Panc1 (cell line): ENCODE data around the gene SLC2A4. TPM values are rescaled to one million over a fixed set of nuclear protein-coding genes. Genes with fewer than 3 reads are reported as not detected.

Experiments
- ATAC-seq: fragments of 200-7000 bp; cut with Tn5 transposase; 2 replicates; pipeline ENCODE4 v1.9.1; 2020; ENCODE audit warnings: mild to moderate bottlenecking, moderate library complexity
- BruUV-seq: library from RNA; stranded (reverse); fragments of 400-500 nt; replicated peaks from 2 replicates; lab custom pipeline; 2021; lab: Mats Ljungman, UMichigan
- CTCF ChIA-PET: fragments of 300-600 bp; sonication (Branson Sonifier 250); formaldehyde crosslinking; loops from one replicate; lab custom pipeline; 2022; ENCODE audit warnings: antibody characterized with exemption; lab: Charles Lee
- POLR2A ChIA-PET: fragments of 300-600 bp; sonication (Branson Sonifier 250); formaldehyde crosslinking; loops from one replicate; lab custom pipeline; 2022; ENCODE audit warnings: antibody characterized with exemption; lab: Charles Lee
- DNase-seq: peaks from one replicate; pipeline ENCODE4 v3.0.0-alpha.2; 2010; ENCODE audit warnings: low read depth, low spot score
- H3K27ac ChIP-seq: 2 replicates; pipeline ENCODE4 v1.5.1; 2011; ENCODE audit warnings: mild to moderate bottlenecking, low read length, inconsistent platforms
- H3K27me3 ChIP-seq: fragments of 200-500 bp; sonication (Bioruptor generic); 2 replicates; pipeline ENCODE4 v1.6.0; 2014; ENCODE audit warnings: low read length, inconsistent platforms; ENCODE audit not compliant: control insufficient read depth, insufficient read depth
- H3K36me3 ChIP-seq: fragments of 200-500 bp; sonication (Bioruptor generic); 2 replicates; pipeline ENCODE4 v1.5.1; 2014; ENCODE audit warnings: inconsistent platforms, mild to moderate bottlenecking, low read length, moderate library complexity; ENCODE audit not compliant: control insufficient read depth, insufficient read depth
- H3K4me1 ChIP-seq: 2 replicates; pipeline ENCODE4 v1.5.1; 2011; ENCODE audit warnings: inconsistent platforms, mild to moderate bottlenecking, low read length, moderate library complexity; ENCODE audit not compliant: control insufficient read depth, insufficient read depth
- H3K4me3 ChIP-seq, 2 experiments: 2 replicates each; pipeline ENCODE4 v1.5.1; 2011 to 2012; ENCODE audit warnings: low read depth in 2 of 2, low read length in 2 of 2, mild to moderate bottlenecking in 2 of 2, inconsistent platforms in 1 of 2, moderate library complexity in 1 of 2
- H3K9me3 ChIP-seq: fragments of 200-500 bp; sonication (Bioruptor generic); 2 replicates; pipeline ENCODE4 v1.5.1; 2014; ENCODE audit warnings: low read depth, mild to moderate bottlenecking, inconsistent platforms, low read length, moderate library complexity; ENCODE audit not compliant: control insufficient read depth, insufficient read depth
- POLR2AphosphoS5 ChIP-seq: IDR thresholded peaks from 2 replicates; pipeline ENCODE4 v1.6.1; 2012; ENCODE audit warnings: mild to moderate bottlenecking, low read depth, low read length, moderate library complexity
- SIN3A ChIP-seq: IDR thresholded peaks from 2 replicates; pipeline ENCODE4 v1.6.1; 2012; ENCODE audit warnings: low read depth, mild to moderate bottlenecking, low read length, moderate library complexity, borderline replicate concordance; ENCODE audit not compliant: insufficient read depth
- TCF7L2 ChIP-seq: IDR thresholded peaks from 2 replicates; pipeline ENCODE4 v1.6.1; 2011; ENCODE audit warnings: mild to moderate bottlenecking, low read depth, low read length, inconsistent platforms
- in situ Hi-C: cut with HindIII; loops from 2 replicates; pipeline ENCODE4 v1.10.0; 2016; ENCODE audit warnings: low sequenced_read_pairs, low pct_unique_long_range_greater_than_20kb
- intact Hi-C: fragments of 100-400 bp; cut with micrococcal nuclease; formaldehyde crosslinking; loops from one replicate; pipeline ENCODE4 v1.10.0; 2022; ENCODE audit not compliant: unreplicated experiment
- total RNA-seq: library from RNA; stranded (reverse); gene quantifications from one replicate; pipeline ENCODE4 v1.2.1, GENCODE V29; 2021; ENCODE audit not compliant: unreplicated experiment
- TF ChIP-seq, protein P1 (sequence below): fragments of 450-650 bp; IDR thresholded peaks from 2 replicates; pipeline ENCODE4 v1.5.1; 2017; ENCODE audit warnings: mild to moderate bottlenecking
- TF ChIP-seq, protein P2 (sequence below), 2 experiments: IDR thresholded peaks; 2 replicates each; pipeline ENCODE4 v1.6.1; 2011 to 2012; ENCODE audit warnings: low read depth in 2 of 2, control low read depth in 1 of 2, low read length in 1 of 2, mild to moderate bottlenecking in 1 of 2, moderate library complexity in 1 of 2; ENCODE audit not compliant: insufficient read depth in 1 of 2

Gene SLC2A4
- total RNA-seq, 1 experiment from 2014 or later: 0.31 TPM

DNA sequence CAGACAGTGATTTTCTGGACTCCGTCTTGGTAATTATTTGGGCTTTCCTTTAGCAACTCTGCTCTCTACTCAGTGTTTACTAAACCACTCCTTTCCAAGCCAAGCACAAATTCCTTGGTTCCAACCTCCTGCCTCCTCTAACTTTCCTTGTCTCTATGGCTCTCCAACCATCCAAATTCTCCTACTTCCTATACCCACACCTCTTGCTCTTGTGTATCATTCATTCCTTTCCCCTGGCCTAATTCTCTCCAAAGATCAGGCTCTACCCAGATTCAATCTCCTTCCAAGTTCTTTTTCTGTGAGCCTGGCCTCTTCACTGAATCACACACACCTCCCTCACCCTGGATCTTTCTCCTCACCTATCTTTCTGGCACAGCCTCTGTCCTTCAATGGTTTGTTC, 46.5 kb downstream of the SLC2A4 start:
- DNase-seq (no peak), ATAC-seq (no peak)
- POLR2A ChIA-PET: no interaction called here
- Histone ChIP-seq H3K27me3 (no peaks in the 10 kb centered on the region), H3K36me3 (no peaks in the 10 kb centered on the region; the same call in 1 of the 2 replicates), H3K4me1 (peaks cover 7% of the 10 kb centered on the region), H3K27ac (peak overlapping the region; percentile 90), H3K9me3 (no peaks in the 10 kb centered on the region), H3K4me3 (peak overlapping the region; percentile 81 to 90)
- in situ Hi-C loops (no loop called here), intact Hi-C loops (no loop called here)
- TF ChIP-seq, protein P1, sequence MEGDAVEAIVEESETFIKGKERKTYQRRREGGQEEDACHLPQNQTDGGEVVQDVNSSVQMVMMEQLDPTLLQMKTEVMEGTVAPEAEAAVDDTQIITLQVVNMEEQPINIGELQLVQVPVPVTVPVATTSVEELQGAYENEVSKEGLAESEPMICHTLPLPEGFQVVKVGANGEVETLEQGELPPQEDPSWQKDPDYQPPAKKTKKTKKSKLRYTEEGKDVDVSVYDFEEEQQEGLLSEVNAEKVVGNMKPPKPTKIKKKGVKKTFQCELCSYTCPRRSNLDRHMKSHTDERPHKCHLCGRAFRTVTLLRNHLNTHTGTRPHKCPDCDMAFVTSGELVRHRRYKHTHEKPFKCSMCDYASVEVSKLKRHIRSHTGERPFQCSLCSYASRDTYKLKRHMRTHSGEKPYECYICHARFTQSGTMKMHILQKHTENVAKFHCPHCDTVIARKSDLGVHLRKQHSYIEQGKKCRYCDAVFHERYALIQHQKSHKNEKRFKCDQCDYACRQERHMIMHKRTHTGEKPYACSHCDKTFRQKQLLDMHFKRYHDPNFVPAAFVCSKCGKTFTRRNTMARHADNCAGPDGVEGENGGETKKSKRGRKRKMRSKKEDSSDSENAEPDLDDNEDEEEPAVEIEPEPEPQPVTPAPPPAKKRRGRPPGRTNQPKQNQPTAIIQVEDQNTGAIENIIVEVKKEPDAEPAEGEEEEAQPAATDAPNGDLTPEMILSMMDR: no peak
- TF ChIP-seq SIN3A: no peak
- TF ChIP-seq POLR2AphosphoS5: no peak
- TF ChIP-seq, protein P2, sequence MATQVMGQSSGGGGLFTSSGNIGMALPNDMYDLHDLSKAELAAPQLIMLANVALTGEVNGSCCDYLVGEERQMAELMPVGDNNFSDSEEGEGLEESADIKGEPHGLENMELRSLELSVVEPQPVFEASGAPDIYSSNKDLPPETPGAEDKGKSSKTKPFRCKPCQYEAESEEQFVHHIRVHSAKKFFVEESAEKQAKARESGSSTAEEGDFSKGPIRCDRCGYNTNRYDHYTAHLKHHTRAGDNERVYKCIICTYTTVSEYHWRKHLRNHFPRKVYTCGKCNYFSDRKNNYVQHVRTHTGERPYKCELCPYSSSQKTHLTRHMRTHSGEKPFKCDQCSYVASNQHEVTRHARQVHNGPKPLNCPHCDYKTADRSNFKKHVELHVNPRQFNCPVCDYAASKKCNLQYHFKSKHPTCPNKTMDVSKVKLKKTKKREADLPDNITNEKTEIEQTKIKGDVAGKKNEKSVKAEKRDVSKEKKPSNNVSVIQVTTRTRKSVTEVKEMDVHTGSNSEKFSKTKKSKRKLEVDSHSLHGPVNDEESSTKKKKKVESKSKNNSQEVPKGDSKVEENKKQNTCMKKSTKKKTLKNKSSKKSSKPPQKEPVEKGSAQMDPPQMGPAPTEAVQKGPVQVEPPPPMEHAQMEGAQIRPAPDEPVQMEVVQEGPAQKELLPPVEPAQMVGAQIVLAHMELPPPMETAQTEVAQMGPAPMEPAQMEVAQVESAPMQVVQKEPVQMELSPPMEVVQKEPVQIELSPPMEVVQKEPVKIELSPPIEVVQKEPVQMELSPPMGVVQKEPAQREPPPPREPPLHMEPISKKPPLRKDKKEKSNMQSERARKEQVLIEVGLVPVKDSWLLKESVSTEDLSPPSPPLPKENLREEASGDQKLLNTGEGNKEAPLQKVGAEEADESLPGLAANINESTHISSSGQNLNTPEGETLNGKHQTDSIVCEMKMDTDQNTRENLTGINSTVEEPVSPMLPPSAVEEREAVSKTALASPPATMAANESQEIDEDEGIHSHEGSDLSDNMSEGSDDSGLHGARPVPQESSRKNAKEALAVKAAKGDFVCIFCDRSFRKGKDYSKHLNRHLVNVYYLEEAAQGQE (IDR thresholded peaks at IDR 0.05; ENCODE audit: insufficient read depth in 1 of 2, low read depth in 2 of 2, low read length in 1 of 2): no peak
- no peak for TF ChIP-seq TCF7L2
- BruUV-seq: no TSS peak
- CTCF ChIA-PET: no interaction called here

DNA sequence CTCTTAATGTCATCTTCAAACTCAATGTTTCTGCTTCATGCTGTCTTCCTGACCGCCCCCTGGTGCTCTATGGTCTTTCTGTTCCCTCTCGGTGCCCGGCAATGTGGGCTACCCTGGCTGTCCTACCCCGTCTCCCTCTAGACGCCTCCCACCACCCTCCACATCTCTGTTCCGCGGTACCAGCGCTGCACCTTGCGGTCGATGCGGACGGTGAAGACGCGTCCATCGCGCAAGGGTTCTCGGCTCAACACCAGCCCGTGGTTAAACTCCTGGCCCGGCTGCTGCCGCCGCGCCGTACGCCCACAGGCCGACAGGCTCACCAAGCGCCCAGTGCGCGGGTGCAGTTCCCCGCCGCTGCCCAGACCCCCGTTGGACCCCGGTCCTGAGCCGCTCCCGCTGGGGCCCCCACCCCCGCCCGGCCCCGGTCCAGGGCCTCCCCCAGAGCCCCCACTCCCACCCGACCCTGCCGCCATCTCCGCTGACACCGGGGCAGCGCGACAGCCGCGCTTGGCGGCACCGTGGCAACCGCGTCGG, 47.4 kb downstream of the SLC2A4 start, which contains the start of gene NEURL4:
Gene NEURL4, minus strand, starts transcription at position 496 of the 534 bp plus-strand sequence. Its CDS starts 23 bp downstream, at position 473.
- in situ Hi-C loops (no loop called here), intact Hi-C loops (no loop called here)
- Histone ChIP-seq H3K9me3 (no peaks in the 10 kb centered on the region), H3K4me3 (peak within 1 kb of the TSS; percentile 81 to 90), H3K27me3 (no peaks in the 10 kb centered on the region), H3K4me1 (peaks cover 7% of the 10 kb centered on the region), H3K27ac (peak within 1 kb of the TSS; percentile 90), H3K36me3 (no peaks in the 10 kb centered on the region; the same call in 1 of the 2 replicates)
- DNase-seq (no peak), ATAC-seq (peak; percentile 35)
- CTCF ChIA-PET: interaction anchor here (0.6 to 0.7 kb wide), 2 partner anchors 39 to 190 kb away, joined by 3 to 5 read pairs; no protein-coding TSS in a partner anchor
- TF ChIP-seq SIN3A: no peak
- TF ChIP-seq TCF7L2: no peak
- TF ChIP-seq, protein P1: no peak
- TF ChIP-seq, protein P2 (IDR thresholded peaks at IDR 0.05; ENCODE audit: insufficient read depth in 1 of 2, low read depth in 2 of 2, low read length in 1 of 2): no peak
- TF ChIP-seq POLR2AphosphoS5: no peak
- POLR2A ChIA-PET: interaction anchor here (0.9 kb wide), 1 partner anchor 21 kb away, joined by 3 read pairs; no protein-coding TSS in a partner anchor
- BruUV-seq: no TSS peak
